ENCODE measurements around the gene ANKH. TPM values are rescaled to one million over a fixed set of nuclear protein-coding genes. Genes with fewer than 3 reads are reported as not detected.

ANKH gene
- total RNA-seq, 1 experiment from 2014 or later, result 5.2 TPM

DNA sequence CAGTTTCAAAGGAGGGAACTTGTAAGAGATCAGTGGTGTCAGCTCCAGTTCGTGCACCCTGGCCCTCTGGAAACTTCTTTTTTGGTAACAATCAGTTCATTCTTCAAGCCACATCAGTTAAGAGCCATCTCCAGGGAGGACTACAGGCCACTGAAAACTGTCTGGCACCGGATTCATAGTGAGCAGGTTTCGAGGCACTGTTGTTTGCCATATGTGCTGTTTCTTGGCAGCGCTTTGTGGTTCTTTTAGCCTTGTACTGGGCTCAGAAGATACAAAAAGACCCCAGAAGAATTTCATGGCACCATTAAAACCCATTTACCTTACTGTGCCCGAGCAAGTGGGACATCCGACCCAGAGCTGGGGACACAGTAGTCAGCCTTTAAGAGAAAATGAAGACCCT, 138.6 kb downstream of the ANKH start:
- DNase-seq, result no peak
- Histone ChIP-seq H3K9me3 (replicated peaks) (no peaks in the 10 kb centered on the region), H3K4me1 (no peaks in the 10 kb centered on the region)

DNA sequence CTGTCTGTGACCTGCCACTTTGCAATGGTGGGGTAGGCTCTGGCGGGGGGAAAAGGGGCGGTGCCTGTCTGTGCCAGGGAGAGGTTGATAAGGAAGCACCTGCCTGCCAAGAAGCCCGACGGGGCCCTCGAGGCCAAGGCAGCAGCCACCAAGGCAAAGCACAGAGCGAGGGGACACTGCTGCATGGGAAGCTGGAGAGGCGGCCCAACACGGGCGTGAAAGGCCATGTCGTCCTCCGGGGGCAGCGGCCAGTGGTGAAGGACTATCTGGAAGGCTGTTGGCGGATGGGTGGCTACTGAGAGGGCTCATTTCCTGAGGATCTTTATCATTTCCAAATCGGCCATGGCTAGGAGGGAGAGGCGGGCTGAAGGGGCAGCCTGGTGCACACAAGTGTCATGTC, 140.7 kb downstream of the ANKH start:
- no peaks in the 10 kb centered on the region for H3K9me3 ChIP-seq (replicated peaks)
- no peak for DNase-seq

More for the DNA sequence above, 138.6 kb downstream of the ANKH start:
- H3K27ac ChIP-seq, result no peak overlapping the region
- H3K36me3 ChIP-seq, result no peaks in the 10 kb centered on the region
- H3K4me3 ChIP-seq, result no peak overlapping the region
- H3K27me3 ChIP-seq, result no peaks in the 10 kb centered on the region

GRCh38 chr5:14730466-14730865, 141.1 kb downstream of the ANKH start:
- Histone ChIP-seq H3K27ac (no peak overlapping the region), H3K4me3 (no peak overlapping the region), H3K36me3 (no peaks in the 10 kb centered on the region), H3K9me3 (replicated peaks) (no peaks in the 10 kb centered on the region), H3K4me1 (no peaks in the 10 kb centered on the region), H3K27me3 (no peaks in the 10 kb centered on the region)
- DNase-seq, result no peak

More for the DNA sequence above, 140.7 kb downstream of the ANKH start:
- no peak overlapping the region for H3K4me3 ChIP-seq
- H3K27me3 ChIP-seq, result no peaks in the 10 kb centered on the region
- H3K36me3 ChIP-seq, result no peaks in the 10 kb centered on the region
- no peaks in the 10 kb centered on the region for H3K4me1 ChIP-seq
- H3K27ac ChIP-seq, result no peak overlapping the region

- no peaks in the 10 kb centered on the region for H3K27me3 ChIP-seq
- H3K36me3 ChIP-seq, result no peaks in the 10 kb centered on the region
- no peaks in the 10 kb centered on the region for H3K4me1 ChIP-seq
- H3K27ac ChIP-seq, result no peak overlapping the region
- DNase-seq, result no peak
- no peak overlapping the region for H3K4me3 ChIP-seq
- no peaks in the 10 kb centered on the region for H3K9me3 ChIP-seq (replicated peaks)
These were observed 141.9 kb downstream of the ANKH start for GRCh38 chr5:14729448-14730385.

DNA sequence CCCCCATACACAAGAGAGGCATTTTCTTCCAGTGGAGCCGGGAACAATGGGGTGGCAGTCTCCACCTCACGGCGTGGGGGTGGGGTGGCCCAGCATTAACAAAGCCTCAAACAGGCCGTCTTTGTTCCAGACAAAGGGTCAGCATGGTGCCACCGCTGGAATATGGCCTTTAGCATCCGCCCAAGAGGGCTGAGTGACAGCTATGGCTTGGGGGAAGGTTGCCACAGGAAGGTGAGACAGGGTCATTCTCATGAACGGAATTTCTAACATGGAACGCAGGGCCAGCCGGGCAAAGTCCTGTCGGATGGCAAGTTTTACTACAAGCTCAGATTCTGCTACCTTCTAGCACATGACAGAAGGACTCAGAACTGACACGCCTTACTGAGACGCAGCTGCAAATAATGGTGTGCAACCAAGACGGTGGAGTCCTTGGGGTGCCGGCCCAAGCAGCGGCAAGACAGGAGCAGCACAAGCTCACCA, 143.1 kb downstream of the ANKH start:
- Histone ChIP-seq H3K4me1 (no peaks in the 10 kb centered on the region), H3K36me3 (no peaks in the 10 kb centered on the region), H3K27ac (no peak overlapping the region), H3K27me3 (no peaks in the 10 kb centered on the region), H3K9me3 (replicated peaks) (no peaks in the 10 kb centered on the region), H3K4me3 (no peak overlapping the region)
- DNase-seq, result no peak

DNA sequence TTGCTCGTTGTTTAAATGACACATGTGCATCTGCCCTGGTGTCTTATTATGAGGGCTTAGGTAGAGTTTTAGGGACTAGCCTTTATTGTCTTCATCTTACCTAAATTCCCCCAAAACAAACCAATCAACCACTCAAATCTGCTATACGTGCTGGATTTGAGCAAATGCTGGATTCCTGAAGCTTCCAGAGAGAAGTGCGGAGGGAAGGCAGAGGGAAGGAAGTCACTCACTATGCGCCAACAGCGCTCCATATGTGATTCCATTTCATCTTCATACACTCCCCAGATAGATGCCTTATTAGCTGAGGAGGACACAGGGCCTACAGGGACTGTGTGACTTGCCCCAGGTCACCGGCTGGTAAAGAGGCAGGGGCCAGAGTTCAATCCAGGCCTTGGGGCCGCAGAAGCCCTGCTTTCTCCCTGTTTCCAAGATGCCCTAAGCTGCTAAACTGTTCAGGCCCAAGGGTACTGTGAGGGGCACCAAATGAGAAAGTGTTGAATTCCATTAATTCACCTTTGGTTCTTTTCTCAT, 143.6 kb downstream of the ANKH start:
- H3K4me3 ChIP-seq, result no peak overlapping the region
- H3K27me3 ChIP-seq, result no peaks in the 10 kb centered on the region
- DNase-seq, result no peak
- H3K36me3 ChIP-seq, result no peaks in the 10 kb centered on the region
- H3K9me3 ChIP-seq (replicated peaks), result no peaks in the 10 kb centered on the region
- no peak overlapping the region for H3K27ac ChIP-seq
- H3K4me1 ChIP-seq, result no peaks in the 10 kb centered on the region

DNA sequence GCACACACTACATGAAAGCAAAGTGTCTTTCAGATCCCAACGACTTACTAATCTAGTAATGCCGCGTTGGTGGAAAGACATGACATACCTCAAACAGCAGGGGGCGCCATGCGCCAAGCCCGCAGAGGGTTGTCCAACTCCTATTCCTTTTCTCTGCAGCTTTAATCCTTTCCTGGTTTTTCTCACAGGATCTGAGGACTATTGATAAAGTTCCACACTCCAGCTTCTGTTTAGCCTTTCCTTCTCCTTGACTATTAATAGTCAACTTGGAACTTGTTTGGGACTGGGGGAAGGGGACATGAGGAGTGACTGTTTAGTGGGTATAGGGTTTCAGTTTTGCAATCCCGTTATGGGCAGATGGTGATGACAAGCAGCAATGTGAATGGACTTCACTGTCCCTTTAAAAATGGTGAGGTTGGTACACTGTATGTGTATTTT, 144.1 kb downstream of the ANKH start:
- Histone ChIP-seq H3K9me3 (replicated peaks) (no peaks in the 10 kb centered on the region), H3K27ac (no peak overlapping the region), H3K4me1 (no peaks in the 10 kb centered on the region), H3K36me3 (no peaks in the 10 kb centered on the region), H3K27me3 (no peaks in the 10 kb centered on the region), H3K4me3 (no peak overlapping the region)
- peak; percentile 51 to 79 for DNase-seq

DNA sequence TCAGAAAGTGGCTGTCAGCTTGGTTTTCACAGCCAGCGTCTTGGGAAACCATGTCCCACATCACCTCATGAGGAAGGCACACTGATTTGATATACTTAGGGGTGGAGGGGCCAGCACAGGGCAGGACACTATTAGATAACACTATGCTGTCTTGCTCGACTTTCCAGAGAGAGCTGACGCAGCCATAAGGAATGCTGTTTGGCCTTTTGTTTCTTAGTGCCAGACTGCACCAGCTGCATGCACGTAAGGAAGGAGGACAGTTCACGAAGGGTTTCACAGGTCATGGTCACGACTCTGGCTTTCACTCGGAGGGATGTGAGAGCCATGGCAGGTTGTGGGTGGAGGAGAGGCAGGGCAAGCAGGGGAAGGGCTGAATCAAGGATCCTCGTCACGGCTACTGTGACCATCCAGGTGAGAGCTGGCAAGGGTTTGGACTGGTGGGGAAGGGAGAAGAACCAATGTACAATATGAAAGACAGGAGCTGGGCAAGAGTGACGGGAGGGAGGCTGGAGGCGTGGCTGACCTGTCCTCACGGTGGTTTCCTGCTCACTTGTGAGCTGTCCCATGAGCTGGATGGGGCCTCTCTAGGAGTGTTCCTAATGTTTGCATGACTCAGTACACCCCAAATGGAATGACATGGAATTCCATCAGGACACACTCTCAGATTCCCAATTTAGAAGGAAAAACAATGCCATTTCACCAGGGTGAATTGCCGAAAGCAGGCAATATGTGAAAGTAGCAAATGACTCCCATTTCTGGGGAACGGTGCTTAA, 145.3 kb downstream of the ANKH start:
- no peaks in the 10 kb centered on the region for H3K9me3 ChIP-seq (replicated peaks)
- no peak for DNase-seq
- no peak overlapping the region for H3K4me3 ChIP-seq
- H3K27me3 ChIP-seq, result no peaks in the 10 kb centered on the region
- no peak overlapping the region for H3K27ac ChIP-seq
- no peaks in the 10 kb centered on the region for H3K36me3 ChIP-seq
- no peaks in the 10 kb centered on the region for H3K4me1 ChIP-seq

- H3K4me3 ChIP-seq, result no peak overlapping the region
- DNase-seq, result no peak
These were observed 146.9 kb downstream of the ANKH start for GRCh38 chr5:14724633-14725032.

GRCh38 chr5:14723701-14724132, 147.9 kb downstream of the ANKH start:
- no peak overlapping the region for H3K27ac ChIP-seq
- H3K9me3 ChIP-seq (replicated peaks), result no peaks in the 10 kb centered on the region
- no peaks in the 10 kb centered on the region for H3K36me3 ChIP-seq
- H3K27me3 ChIP-seq, result no peaks in the 10 kb centered on the region
- no peak for DNase-seq
- no peak overlapping the region for H3K4me3 ChIP-seq
- H3K4me1 ChIP-seq, result no peaks in the 10 kb centered on the region

More at GRCh38 chr5:14724633-14725032, 146.9 kb downstream of the ANKH start:
- Histone ChIP-seq H3K27ac (no peak overlapping the region), H3K9me3 (replicated peaks) (no peaks in the 10 kb centered on the region), H3K4me1 (no peaks in the 10 kb centered on the region), H3K27me3 (no peaks in the 10 kb centered on the region), H3K36me3 (no peaks in the 10 kb centered on the region)

GRCh38 chr5:14722923-14723322, 148.7 kb downstream of the ANKH start:
- no peaks in the 10 kb centered on the region for H3K27me3 ChIP-seq
- H3K4me3 ChIP-seq, result no peak overlapping the region
- DNase-seq, result no peak
- H3K36me3 ChIP-seq, result no peaks in the 10 kb centered on the region
- no peak overlapping the region for H3K27ac ChIP-seq
- H3K4me1 ChIP-seq, result no peaks in the 10 kb centered on the region
- no peaks in the 10 kb centered on the region for H3K9me3 ChIP-seq (replicated peaks)

- no peaks in the 10 kb centered on the region for H3K9me3 ChIP-seq (replicated peaks)
- H3K27me3 ChIP-seq, result no peaks in the 10 kb centered on the region
- H3K4me1 ChIP-seq, result no peaks in the 10 kb centered on the region
- no peak for DNase-seq
- no peaks in the 10 kb centered on the region for H3K36me3 ChIP-seq
- no peak overlapping the region for H3K4me3 ChIP-seq
- no peak overlapping the region for H3K27ac ChIP-seq
These were observed 149.5 kb downstream of the ANKH start for GRCh38 chr5:14721990-14722656.

GRCh38 chr5:14720236-14720923, 151.2 kb downstream of the ANKH start:
- Histone ChIP-seq H3K9me3 (replicated peaks) (no peaks in the 10 kb centered on the region), H3K27ac (no peak overlapping the region), H3K36me3 (no peaks in the 10 kb centered on the region), H3K4me1 (no peaks in the 10 kb centered on the region), H3K27me3 (no peaks in the 10 kb centered on the region), H3K4me3 (no peak overlapping the region)
- DNase-seq, result no peak

DNA sequence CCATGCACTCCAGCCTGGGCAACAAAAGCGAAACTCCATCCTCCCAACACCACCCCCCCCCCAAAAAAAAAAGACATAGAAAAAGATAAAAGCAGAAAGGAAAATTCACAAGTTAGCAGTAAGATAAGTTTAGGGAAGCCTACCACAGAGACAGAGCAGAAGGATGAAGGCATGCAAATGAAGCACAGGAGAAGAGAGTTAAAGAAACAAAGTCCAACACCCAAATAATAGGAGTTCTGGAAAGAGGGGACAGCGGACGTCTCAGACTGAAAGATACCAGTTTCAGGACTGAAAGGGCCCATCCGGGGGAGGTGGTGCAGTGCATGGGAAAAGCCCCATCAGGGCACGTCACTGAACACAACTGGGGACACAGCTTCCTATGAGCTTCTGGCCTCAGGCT, 152.8 kb downstream of the ANKH start:
- Histone ChIP-seq H3K9me3 (replicated peaks) (no peaks in the 10 kb centered on the region), H3K4me3 (no peak overlapping the region), H3K36me3 (no peaks in the 10 kb centered on the region), H3K4me1 (peaks cover 3% of the 10 kb centered on the region; the same call in 1 of the 2 replicates), H3K27me3 (no peaks in the 10 kb centered on the region), H3K27ac (no peak overlapping the region)
- DNase-seq, result no peak

Data from SJCRH30 (cell line).